ENCODE measurements around the gene TOR2A. TPM values are rescaled to one million over a fixed set of nuclear protein-coding genes. Genes with fewer than 3 reads are reported as not detected.
"Not testable (repeated sequence)": the region's sequence is repeated elsewhere in the genome, so short reads cannot be mapped to it uniquely, and the experiment has no call there.

Gene TOR2A
- total and polyA plus RNA-seq, 10 donors: 16.8 to 36.5 (median 22.7) TPM

DNA sequence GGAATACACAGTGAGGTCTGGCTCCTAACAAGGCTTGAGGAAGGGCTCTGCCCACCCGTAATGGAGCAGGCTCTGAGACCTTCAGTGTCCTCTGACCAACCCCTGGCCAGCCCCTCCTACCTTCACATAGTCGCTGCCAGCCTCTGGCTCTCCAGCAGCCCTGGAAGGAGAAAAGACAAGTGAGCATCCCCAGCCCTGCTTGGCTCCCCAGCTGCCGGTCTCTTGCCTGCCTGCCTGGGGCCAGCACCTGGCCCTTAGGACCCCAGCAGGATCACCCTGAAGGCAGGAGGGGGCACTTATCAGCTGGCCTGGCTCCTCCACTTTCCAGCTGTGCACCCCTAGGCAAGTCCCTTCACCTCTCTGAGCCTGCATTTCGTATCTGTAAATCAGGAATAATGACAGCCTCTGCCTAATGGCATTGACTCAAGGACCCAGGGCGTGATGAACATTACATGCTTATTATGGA is 26.4 kb upstream of the TOR2A start:
- peaks cover 36 to 100% (median 76%) of the 10 kb centered on the region in 6 donors for H3K4me1 ChIP-seq
- intact Hi-C loops (cut with DNase I; ENCODE audit: low total_unique reads): no loop called here
- WGBS, 5 donors: 64 to 80% (median 74%) methylated on average over 4 to 5 of the region's 5 CpGs

DNA sequence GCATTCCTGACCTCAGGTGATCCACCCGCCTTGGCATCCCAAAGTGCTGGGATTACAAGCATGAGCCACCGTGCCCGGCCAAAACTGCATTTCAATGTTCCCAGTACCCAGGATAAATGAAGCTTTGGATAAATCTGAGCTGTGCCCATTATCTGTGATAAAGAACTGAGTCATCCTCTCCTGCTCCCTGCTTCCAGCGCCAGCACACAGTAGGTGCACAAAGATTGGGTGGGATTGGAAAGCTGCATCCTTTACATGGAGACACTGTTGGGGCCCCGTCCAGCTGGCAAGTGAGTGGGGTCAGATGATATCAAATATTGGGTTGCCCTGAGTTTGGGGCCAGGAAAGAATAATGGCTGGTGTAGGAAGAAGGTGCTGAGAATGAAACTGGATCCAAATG is 26.0 kb upstream of the TOR2A start:
- 80 to 89% (median 84%) methylated on average over 5 of the region's 5 CpGs for WGBS, 5 donors
- Histone ChIP-seq H3K9me3 (no peaks in the 10 kb centered on the region), H3K27ac (peak overlapping the region in 6 of 8 donors; percentile 58 to 92 (median 90))

More for the DNA sequence above, 26.4 kb upstream of the TOR2A start:
- Histone ChIP-seq H3K4me3 (peak overlapping the region in 2 of 8 donors; percentile 5 to 48), H3K27me3 (replicated peaks in 1 of 7) (no peaks in the 10 kb centered on the region), H3K36me3 (peaks cover 2 to 98% (median 45%) of the 10 kb centered on the region in 6 donors), H3K27ac (peak overlapping the region in 6 of 8 donors; percentile 58 to 92 (median 90)), H3K9me3 (no peaks in the 10 kb centered on the region)
- TF ChIP-seq POLR2AphosphoS5 (IDR thresholded peaks at IDR 0.05): peak in 1 of 3 donors; percentile 63
- TF ChIP-seq, protein P1, sequence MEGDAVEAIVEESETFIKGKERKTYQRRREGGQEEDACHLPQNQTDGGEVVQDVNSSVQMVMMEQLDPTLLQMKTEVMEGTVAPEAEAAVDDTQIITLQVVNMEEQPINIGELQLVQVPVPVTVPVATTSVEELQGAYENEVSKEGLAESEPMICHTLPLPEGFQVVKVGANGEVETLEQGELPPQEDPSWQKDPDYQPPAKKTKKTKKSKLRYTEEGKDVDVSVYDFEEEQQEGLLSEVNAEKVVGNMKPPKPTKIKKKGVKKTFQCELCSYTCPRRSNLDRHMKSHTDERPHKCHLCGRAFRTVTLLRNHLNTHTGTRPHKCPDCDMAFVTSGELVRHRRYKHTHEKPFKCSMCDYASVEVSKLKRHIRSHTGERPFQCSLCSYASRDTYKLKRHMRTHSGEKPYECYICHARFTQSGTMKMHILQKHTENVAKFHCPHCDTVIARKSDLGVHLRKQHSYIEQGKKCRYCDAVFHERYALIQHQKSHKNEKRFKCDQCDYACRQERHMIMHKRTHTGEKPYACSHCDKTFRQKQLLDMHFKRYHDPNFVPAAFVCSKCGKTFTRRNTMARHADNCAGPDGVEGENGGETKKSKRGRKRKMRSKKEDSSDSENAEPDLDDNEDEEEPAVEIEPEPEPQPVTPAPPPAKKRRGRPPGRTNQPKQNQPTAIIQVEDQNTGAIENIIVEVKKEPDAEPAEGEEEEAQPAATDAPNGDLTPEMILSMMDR (IDR thresholded peaks at IDR 0.05 in 8 of 11, conservative IDR thresholded peaks at IDR 0.05 in 3 of 11): no peak
- no peak for DNase-seq

DNA sequence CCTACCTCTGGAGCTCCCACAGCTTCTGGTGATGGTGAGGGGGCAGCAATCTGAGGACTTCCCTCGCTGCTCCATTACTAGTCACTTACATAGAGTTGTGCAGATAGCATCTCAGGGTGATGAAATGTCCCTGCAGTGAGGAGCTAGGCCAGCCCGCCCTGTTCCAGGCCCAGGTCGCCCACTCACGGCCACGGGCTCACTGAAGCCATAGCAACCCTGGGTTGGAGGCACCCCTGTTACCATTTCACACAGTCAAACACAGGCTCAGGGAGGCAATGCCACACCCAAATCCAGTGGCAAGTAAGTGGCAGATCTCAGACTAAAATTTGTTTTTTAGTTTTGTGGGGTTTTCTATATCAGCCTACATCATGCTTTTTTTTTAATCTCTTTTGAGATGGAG is 23.7 kb upstream of the TOR2A start:
- Histone ChIP-seq H3K4me1 (peaks cover 20 to 99% (median 65%) of the 10 kb centered on the region in 6 donors), H3K27me3 (replicated peaks in 1 of 7) (no peaks in the 10 kb centered on the region), H3K9me3 (no peaks in the 10 kb centered on the region), H3K27ac (peak overlapping the region in 4 of 8 donors; percentile 19 to 92 (median 36)), H3K36me3 (peaks cover 2 to 98% (median 43%) of the 10 kb centered on the region in 6 donors), H3K4me3 (no peak overlapping the region)
- TF ChIP-seq POLR2AphosphoS5 (IDR thresholded peaks at IDR 0.05): peak in 1 of 3 donors; percentile 39
- TF ChIP-seq, protein P1 (IDR thresholded peaks at IDR 0.05 in 8 of 11, conservative IDR thresholded peaks at IDR 0.05 in 3 of 11): no peak
- intact Hi-C loops (cut with DNase I; ENCODE audit: low total_unique reads): no loop called here
- no peak for DNase-seq
- WGBS, 5 donors: 75 to 93% (median 91%) methylated on average over 1 to 5 of the region's 5 CpGs

More for the DNA sequence above, 26.0 kb upstream of the TOR2A start:
- Histone ChIP-seq H3K27me3 (replicated peaks in 1 of 7) (no peaks in the 10 kb centered on the region), H3K36me3 (peaks cover 2 to 98% (median 41%) of the 10 kb centered on the region in 6 donors), H3K4me1 (peaks cover 32 to 100% (median 74%) of the 10 kb centered on the region in 6 donors), H3K4me3 (peak overlapping the region in 1 of 8 donors; percentile 48)
- TF ChIP-seq POLR2AphosphoS5 (IDR thresholded peaks at IDR 0.05) (no peak), POLR2A (IDR thresholded peaks at IDR 0.05) (no peak)
- TF ChIP-seq, protein P1 (IDR thresholded peaks at IDR 0.05 in 8 of 11, conservative IDR thresholded peaks at IDR 0.05 in 3 of 11): no peak
- intact Hi-C loops (cut with DNase I; ENCODE audit: low total_unique reads): no loop called here
- DNase-seq: no peak

DNA sequence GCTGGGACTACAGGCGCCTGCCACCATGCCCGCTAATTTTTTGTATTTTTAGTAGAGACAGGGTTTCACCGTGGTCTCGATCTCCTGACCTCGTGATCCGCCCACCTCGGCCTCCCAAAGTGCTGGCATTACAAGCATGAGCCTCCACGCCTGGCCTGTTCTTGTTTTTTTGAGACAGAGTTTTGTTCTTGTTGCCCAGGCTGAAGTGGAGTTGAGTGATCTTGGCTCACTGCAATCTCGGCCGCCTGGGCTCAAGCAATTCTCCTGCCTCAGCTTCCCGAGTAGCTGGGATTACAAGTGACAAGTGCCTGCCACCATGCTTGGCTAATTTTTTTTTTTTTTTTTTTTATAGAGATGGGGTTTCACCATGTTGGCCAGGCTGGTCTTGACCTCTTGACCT is 21.7 kb upstream of the TOR2A start:
- H3K9me3 ChIP-seq; H3K27me3 ChIP-seq (replicated peaks in 1 of 7); intact Hi-C loops (cut with DNase I; ENCODE audit: low total_unique reads); H3K4me3 ChIP-seq; DNase-seq: not testable (repeated sequence)
- WGBS, 5 donors: 85 to 90% (median 89%) methylated on average over 11 of the region's 11 CpGs
- Histone ChIP-seq H3K36me3 (peaks cover 2 to 100% (median 50%) of the 10 kb centered on the region in 6 donors), H3K27ac (peak overlapping the region in 2 of 8 donors; percentile 78 to 79), H3K4me1 (peaks cover 7 to 98% (median 56%) of the 10 kb centered on the region in 6 donors)

All from spleen (tissue), 11 donors.